GM12878 (cell line): Measurements from ENCODE around the gene HP1BP3. TPM values are rescaled to one million over a fixed set of nuclear protein-coding genes. Genes with fewer than 3 reads are reported as not detected.

Experiments used
- BMI1 ChIP-seq: fragments of 450-650 bp; IDR thresholded peaks from 2 replicates; pipeline ENCODE4 v1.6.1; 2016; ENCODE audit warnings: mild to moderate bottlenecking, moderate library complexity, borderline replicate concordance
- CHD2 ChIP-seq: IDR thresholded peaks from 2 replicates; pipeline ENCODE4 v1.6.1; 2011; ENCODE audit warnings: low read depth, low read length, improper control_type of control experiment, borderline replicate concordance
- HDAC2 ChIP-seq: fragments of 200-600 bp; sonication (generic); IDR thresholded peaks from 2 replicates; pipeline ENCODE4 v1.6.1; 2017
- IKZF2 ChIP-seq, 2 experiments: fragments of 450-650 bp; IDR thresholded peaks; 2 replicates each; pipeline ENCODE4 v1.6.1; 2017; ENCODE audit warnings: mild to moderate bottlenecking in 2 of 2, moderate library complexity in 2 of 2
- MXI1 ChIP-seq: fragments of 150-350 bp; IDR thresholded peaks from 2 replicates; pipeline ENCODE4 v1.6.1; 2011; ENCODE audit warnings: low read depth, mild to moderate bottlenecking, inconsistent platforms, low read length, improper control_type of control experiment
- RAD21 ChIP-seq: IDR thresholded peaks from 2 replicates; pipeline ENCODE4 v1.6.1; 2011; ENCODE audit warnings: mild to moderate bottlenecking, low read depth, low read length, moderate library complexity; ENCODE audit not compliant: insufficient read depth
- RAD51 ChIP-seq: fragments of 450-650 bp; IDR thresholded peaks from 2 replicates; pipeline ENCODE4 v1.6.1; 2016; ENCODE audit warnings: moderate library complexity, mild to moderate bottlenecking, inconsistent platforms
- RELB ChIP-seq: fragments of 450-650 bp; IDR thresholded peaks from 2 replicates; pipeline ENCODE4 v1.6.1; 2017; ENCODE audit warnings: low read depth, mild to moderate bottlenecking, moderate library complexity
- TARDBP ChIP-seq: IDR thresholded peaks from 2 replicates; pipeline ENCODE4 v1.6.1; 2016; ENCODE audit warnings: borderline replicate concordance
- polyA plus RNA-seq, 11 experiments: library from polyadenylated mRNA; depleted of rRNA in 4 of 11; unstranded in 6 of 11; stranded (reverse) in 5 of 11; fragments of >200 nt; fragmentation: Nextera tagmentation in 4 of 11; fragmentation: Illumina TruSeq in 1 of 11; extraction: Ambion mirVana in 4 of 11; extraction: Trizol in 1 of 11; gene quantifications; 1 replicate in 1 of 11; 2 replicates in 10 of 11; pipeline versions ENCODE4 v1.2.1 to v1.2.3, GENCODE V29; 2011 to 2016; ENCODE audit warnings: inconsistent platforms in 2 of 11, missing spikeins in 2 of 11, low read depth in 1 of 11
- total RNA-seq, 4 experiments: library from RNA; depleted of rRNA in 3 of 4; stranded (reverse); fragments of >200 nt in 3 of 4; fragmentation: Illumina TruSeq in 1 of 4; extraction: Trizol in 1 of 4; gene quantifications; 2 replicates each; pipeline versions ENCODE4 v1.2.1 to v1.2.3, GENCODE V29; 2013 to 2021
- TF ChIP-seq, protein P1 (sequence below): fragments of 450-650 bp; IDR thresholded peaks from 2 replicates; pipeline ENCODE4 v1.6.1; 2017; ENCODE audit warnings: antibody characterized with exemption, mild to moderate bottlenecking, moderate library complexity

HP1BP3 gene
- total and polyA plus RNA-seq, 10 of the 15 experiments (the other 5 are each of a cell fraction or from before 2014, with no cell fraction given) = 32.6 to 188 (median 133) TPM

DNA sequence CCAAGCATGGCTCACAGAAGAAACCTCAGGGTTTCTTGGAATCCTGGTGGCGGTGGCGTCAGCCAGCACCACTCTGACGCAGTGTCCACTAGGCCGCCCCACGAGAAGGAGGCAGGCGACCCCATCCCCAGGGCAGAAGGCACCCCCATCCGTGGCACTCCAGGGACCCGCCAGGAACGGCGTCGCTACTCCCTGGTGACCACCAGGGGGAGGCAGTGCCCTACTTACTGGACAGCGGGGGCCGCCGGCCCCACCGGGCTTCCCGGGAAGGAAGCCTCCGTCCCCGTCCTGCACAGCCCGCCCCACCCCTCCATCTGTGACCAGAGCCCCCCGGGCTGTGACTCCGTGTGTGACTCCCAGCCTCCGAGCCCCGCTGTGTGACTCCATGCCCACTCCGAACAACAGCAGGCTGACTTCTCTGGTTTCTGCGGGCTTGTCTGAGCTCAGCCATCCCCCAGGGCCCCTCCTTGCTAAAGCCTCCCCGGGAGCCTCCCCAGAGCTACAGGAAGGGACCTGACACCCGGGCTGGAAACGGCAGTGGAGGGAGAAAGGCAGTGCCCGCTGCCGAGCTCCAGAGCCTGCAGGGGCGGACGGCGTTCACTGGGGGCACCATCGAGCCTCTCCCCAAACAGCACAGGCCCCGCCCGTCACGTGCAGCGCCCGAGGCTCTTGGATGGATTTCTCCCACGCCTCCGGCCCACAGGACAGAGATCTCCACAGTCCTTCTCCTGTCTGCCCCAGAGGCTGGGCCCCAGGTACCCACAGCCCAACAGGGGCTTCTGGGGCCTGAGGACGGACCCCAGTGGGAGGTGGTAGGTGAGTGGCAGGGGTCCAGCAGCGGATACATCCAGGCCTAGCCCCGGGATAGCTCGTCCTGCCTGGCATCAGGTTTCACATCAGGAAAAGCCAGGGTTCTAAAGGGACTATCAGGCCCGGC, 90.4 kb downstream of the HP1BP3 start (continued):
- TF ChIP-seq, protein P1, sequence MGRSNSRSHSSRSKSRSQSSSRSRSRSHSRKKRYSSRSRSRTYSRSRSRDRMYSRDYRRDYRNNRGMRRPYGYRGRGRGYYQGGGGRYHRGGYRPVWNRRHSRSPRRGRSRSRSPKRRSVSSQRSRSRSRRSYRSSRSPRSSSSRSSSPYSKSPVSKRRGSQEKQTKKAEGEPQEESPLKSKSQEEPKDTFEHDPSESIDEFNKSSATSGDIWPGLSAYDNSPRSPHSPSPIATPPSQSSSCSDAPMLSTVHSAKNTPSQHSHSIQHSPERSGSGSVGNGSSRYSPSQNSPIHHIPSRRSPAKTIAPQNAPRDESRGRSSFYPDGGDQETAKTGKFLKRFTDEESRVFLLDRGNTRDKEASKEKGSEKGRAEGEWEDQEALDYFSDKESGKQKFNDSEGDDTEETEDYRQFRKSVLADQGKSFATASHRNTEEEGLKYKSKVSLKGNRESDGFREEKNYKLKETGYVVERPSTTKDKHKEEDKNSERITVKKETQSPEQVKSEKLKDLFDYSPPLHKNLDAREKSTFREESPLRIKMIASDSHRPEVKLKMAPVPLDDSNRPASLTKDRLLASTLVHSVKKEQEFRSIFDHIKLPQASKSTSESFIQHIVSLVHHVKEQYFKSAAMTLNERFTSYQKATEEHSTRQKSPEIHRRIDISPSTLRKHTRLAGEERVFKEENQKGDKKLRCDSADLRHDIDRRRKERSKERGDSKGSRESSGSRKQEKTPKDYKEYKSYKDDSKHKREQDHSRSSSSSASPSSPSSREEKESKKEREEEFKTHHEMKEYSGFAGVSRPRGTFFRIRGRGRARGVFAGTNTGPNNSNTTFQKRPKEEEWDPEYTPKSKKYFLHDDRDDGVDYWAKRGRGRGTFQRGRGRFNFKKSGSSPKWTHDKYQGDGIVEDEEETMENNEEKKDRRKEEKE = no peak
- TF ChIP-seq RAD51 (peak; percentile 73), RAD21 (peak; percentile 81), IKZF2 (IDR thresholded peaks at IDR 0.05) (peak in 1 of 2 experiments; percentile 35; a peak in 2 of 4 replicates), HDAC2 (no peak), BMI1 (no peak), RELB (0 out of 2 replicates have a peak, but pooled peaks have one; percentile 28), CHD2 (0 out of 2 replicates have a peak, but pooled peaks have one; percentile 21), MXI1 (0 out of 2 replicates have a peak, but pooled peaks have one; percentile 32), TARDBP (no peak)
